ENCODE results near the gene IKZF2.

Gene IKZF2

DNA sequence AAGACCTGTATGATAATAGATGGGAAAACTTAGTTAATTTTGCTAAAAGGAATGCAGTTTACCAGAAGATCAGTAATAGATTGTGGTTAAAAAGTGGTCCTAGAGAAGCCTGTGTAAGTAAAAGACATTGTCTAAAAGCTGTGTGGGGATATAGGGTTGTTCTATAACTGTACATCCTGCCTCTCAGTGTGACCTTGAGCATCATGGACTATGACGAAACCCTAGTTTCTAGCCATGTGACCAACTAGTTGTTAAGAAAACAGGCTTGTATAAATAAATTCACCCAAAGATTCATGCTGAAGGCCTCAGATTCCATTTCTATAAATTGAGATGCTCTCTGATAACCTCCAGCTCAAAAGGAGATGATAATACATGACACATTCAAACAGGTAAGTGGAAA, 160.7 kb downstream of the IKZF2 start:
- H3K4me1 Mint-ChIP-seq, result no peaks in the 10 kb centered on the region
- H3K9me3 Mint-ChIP-seq, result peaks cover 3% of the 10 kb centered on the region
- H3K36me3 Mint-ChIP-seq, result no peaks in the 10 kb centered on the region
- ATAC-seq, result no peak
- H3K27me3 Mint-ChIP-seq, result no peaks in the 10 kb centered on the region
- H3K27ac Mint-ChIP-seq, result no peak overlapping the region
- no peak overlapping the region for H3K4me3 Mint-ChIP-seq

DNA sequence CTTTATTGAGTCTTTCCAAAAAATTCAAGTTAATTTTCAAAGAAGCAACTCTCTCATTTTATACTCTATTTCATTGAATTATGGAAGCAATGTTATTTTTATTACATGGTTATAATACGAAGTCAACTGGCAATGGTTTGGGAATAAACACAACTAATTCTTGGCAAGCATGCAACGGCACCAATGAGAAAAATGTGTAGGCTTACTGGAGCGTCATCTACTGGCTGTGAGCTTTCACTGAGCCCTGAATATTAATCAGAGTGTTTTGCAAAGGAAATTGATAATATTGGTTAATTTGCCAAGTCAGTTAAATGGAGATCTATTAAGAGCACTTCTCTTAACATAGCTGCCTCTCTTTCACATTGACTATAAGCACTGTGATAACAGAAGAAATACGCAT, 163.9 kb downstream of the IKZF2 start:
- H3K27ac Mint-ChIP-seq, result no peak overlapping the region
- H3K4me3 Mint-ChIP-seq, result no peak overlapping the region
- H3K9me3 Mint-ChIP-seq, result peaks cover 3% of the 10 kb centered on the region
- H3K27me3 Mint-ChIP-seq, result no peaks in the 10 kb centered on the region
- ATAC-seq, result no peak
- no peaks in the 10 kb centered on the region for H3K36me3 Mint-ChIP-seq
- H3K4me1 Mint-ChIP-seq, result no peaks in the 10 kb centered on the region

DNA sequence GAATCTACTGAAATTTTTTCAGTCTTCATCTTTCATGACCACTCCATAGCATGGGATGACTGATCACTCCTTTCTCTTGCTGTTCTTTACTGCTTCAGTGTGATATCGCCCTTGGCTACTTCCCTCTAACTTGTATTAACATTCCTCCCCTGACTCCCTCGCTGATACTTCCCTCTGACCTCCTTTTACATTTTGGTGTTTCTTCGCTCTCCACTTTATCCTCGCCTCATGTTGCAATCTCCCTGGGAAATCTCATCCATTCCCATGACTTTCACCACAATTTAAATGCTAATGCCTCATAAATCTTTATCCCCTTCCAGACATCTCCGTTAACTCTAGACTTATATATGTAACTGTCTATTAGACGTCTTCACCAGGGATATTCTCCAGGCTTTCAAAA, 167.3 kb downstream of the IKZF2 start:
- H3K9me3 Mint-ChIP-seq, result peaks cover 3% of the 10 kb centered on the region
- no peak for ATAC-seq
- H3K27ac Mint-ChIP-seq, result no peak overlapping the region
- H3K36me3 Mint-ChIP-seq, result no peaks in the 10 kb centered on the region
- no peaks in the 10 kb centered on the region for H3K27me3 Mint-ChIP-seq
- no peak overlapping the region for H3K4me3 Mint-ChIP-seq
- H3K4me1 Mint-ChIP-seq, result no peaks in the 10 kb centered on the region

DNA sequence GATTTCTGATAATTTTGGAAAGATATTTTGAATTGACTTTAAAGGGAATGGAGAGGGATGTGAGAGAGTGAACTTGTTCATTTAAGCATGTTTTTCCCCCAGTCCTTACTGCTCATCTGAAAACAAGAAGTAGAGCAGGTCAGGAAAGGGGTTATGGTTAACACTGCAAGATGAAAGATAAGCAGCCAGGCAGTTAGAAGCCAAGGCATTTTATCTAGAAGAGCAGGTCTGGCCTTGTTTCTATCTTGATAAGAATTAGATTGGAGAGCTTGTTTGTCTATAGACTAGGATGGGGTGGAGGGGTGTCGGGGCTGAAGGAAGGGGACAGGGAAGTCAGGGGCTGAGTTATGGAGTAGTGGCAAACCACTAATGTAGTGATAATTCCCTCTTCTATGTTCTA, 171.6 kb downstream of the IKZF2 start:
- no peak for ATAC-seq
- Mint-ChIP-seq H3K4me3 (no peak overlapping the region), H3K27ac (no peak overlapping the region), H3K4me1 (no peaks in the 10 kb centered on the region), H3K9me3 (no peaks in the 10 kb centered on the region), H3K27me3 (no peaks in the 10 kb centered on the region), H3K36me3 (no peaks in the 10 kb centered on the region)

DNA sequence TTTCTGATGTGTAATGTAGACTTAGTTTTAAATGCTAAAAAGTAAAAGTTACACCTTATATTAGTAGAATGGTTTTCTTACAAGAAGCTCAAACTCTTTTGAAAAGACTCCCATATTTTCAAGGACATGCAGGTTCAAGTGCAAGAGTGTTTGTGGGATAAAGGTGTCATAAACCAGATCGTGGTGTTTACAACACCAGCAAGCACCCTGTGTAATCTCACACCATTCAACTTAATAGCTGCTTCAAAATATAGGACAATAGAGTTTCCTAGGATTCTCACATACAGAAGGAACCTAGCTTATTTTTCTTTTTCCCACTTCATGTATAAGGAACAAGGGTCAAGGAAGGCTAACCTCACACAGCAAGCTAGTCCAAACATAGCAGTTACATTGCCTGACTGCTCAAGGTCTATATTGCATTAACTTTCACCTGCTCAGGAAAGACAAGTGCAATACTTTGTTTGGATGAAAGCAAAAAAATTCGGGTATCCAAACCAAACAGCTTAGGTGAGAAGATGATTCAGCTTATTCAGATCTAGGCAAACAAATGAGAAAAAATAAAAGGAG, 172.3 kb downstream of the IKZF2 start:
- Mint-ChIP-seq H3K27ac (no peak overlapping the region), H3K36me3 (no peaks in the 10 kb centered on the region), H3K9me3 (no peaks in the 10 kb centered on the region), H3K27me3 (no peaks in the 10 kb centered on the region), H3K4me1 (no peaks in the 10 kb centered on the region), H3K4me3 (no peak overlapping the region)
- no peak for ATAC-seq

DNA sequence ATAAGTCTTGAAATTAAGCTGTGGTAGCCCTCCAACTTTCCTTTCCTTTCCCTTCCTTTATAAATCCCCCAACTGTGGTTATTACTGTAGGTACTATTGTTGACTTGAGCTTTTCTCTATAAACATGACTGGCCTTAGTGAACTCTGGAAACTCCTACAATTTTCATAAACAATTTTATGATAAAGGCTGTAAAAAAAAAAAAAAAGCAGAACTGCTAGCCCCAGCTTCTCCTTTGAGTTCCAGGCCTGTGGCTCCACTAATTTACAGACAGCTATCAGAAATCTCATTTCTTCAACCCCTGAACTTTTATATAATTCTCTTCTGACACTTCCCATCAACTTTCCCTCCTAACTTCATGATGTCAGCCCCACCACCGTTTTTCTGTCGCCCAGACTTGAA, 174.3 kb downstream of the IKZF2 start:
- no peak overlapping the region for H3K4me3 Mint-ChIP-seq

DNA sequence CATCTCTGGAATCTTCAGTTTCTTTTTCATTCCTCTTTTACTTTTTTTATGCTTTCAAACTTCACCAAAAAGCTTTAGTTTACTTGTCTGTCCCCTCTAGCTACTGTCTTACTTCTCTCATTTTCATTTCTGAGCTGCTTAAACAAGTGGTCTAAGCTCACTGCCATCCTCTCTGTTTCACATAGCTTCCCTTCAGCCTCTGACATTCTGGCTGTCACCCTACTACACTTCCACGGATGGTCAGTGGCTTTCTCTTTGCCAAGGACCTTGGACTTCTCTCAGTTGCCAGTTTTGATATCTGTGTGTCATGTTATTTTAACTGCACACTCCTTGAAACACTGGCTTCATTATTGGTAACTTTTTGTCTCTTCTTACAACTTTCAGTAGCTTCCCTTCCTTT, 176.1 kb downstream of the IKZF2 start:
- Mint-ChIP-seq H3K4me1 (no peaks in the 10 kb centered on the region), H3K9me3 (no peaks in the 10 kb centered on the region), H3K27ac (no peak overlapping the region), H3K4me3 (no peak overlapping the region), H3K27me3 (no peaks in the 10 kb centered on the region), H3K36me3 (no peaks in the 10 kb centered on the region)
- ATAC-seq, result no peak

More for the DNA sequence above, 174.3 kb downstream of the IKZF2 start:
- no peaks in the 10 kb centered on the region for H3K9me3 Mint-ChIP-seq
- no peak for ATAC-seq
- no peaks in the 10 kb centered on the region for H3K27me3 Mint-ChIP-seq
- H3K4me1 Mint-ChIP-seq, result no peaks in the 10 kb centered on the region
- no peak overlapping the region for H3K27ac Mint-ChIP-seq
- no peaks in the 10 kb centered on the region for H3K36me3 Mint-ChIP-seq

DNA sequence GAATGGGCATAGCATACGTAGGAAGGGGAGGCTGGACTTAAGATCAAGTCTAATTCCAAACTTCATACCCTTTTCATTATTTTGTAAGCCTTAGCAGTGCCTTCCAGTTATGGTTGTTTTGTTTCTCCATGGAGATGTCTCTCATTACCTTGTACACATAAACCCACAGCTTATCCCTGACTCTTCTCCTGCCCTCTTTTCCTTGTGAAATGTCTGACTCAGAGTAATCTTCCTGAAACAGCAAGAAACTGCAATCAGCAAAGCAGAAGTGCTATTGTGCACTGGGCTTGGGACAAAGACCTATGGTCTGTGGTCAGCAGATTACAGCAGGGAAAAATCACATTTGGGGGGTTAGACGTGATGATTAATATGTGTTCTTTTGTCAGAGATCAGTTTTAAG, 176.7 kb downstream of the IKZF2 start:
- no peak overlapping the region for H3K4me3 Mint-ChIP-seq
- no peaks in the 10 kb centered on the region for H3K9me3 Mint-ChIP-seq
- no peak overlapping the region for H3K27ac Mint-ChIP-seq
- no peak for ATAC-seq
- H3K36me3 Mint-ChIP-seq, result no peaks in the 10 kb centered on the region
- H3K27me3 Mint-ChIP-seq, result no peaks in the 10 kb centered on the region
- no peaks in the 10 kb centered on the region for H3K4me1 Mint-ChIP-seq

DNA sequence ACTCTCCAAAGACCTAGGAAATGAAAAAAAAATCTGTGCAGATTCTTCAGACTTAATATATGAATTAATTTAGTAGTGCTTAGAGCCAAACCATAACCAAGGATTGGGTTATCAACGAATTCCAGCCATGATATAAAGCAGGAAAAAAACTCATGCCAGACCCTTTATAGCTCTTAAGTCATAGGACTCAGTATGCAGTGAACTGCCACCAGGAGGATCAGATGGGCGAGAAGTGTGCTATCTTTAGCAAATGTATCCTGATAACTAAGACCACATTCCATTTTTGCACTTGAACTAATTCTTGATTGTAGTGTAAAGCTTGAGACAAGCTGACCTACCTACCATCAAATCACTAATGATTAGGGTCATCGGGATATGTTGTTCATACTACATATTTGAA, 178.1 kb downstream of the IKZF2 start:
- no peak overlapping the region for H3K27ac Mint-ChIP-seq
- H3K4me1 Mint-ChIP-seq, result no peaks in the 10 kb centered on the region
- no peak overlapping the region for H3K4me3 Mint-ChIP-seq
- no peaks in the 10 kb centered on the region for H3K9me3 Mint-ChIP-seq
- ATAC-seq, result no peak
- H3K36me3 Mint-ChIP-seq, result no peaks in the 10 kb centered on the region
- H3K27me3 Mint-ChIP-seq, result no peaks in the 10 kb centered on the region

DNA sequence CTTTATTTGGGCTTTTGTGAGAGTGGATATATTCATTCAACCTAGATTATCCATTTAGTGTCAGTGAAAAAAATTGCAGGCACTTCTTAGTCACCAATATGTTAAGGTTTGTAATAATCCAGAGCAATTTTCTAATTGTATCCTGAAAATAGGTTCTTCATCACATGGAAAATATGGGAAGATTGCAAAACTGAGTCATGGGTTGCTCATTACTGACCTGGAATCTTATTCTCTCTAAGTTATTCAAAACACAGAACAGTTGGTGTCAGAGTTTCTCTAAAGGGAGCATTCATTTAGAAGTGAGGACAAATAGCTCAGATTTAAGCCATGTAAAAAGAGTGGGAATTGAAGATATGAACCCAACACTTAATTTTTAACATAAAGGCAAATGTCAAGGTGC, 181.3 kb downstream of the IKZF2 start:
- ATAC-seq, result no peak
- Mint-ChIP-seq H3K27ac (no peak overlapping the region), H3K9me3 (no peaks in the 10 kb centered on the region), H3K4me1 (no peaks in the 10 kb centered on the region), H3K4me3 (no peak overlapping the region), H3K36me3 (no peaks in the 10 kb centered on the region), H3K27me3 (no peaks in the 10 kb centered on the region)

DNA sequence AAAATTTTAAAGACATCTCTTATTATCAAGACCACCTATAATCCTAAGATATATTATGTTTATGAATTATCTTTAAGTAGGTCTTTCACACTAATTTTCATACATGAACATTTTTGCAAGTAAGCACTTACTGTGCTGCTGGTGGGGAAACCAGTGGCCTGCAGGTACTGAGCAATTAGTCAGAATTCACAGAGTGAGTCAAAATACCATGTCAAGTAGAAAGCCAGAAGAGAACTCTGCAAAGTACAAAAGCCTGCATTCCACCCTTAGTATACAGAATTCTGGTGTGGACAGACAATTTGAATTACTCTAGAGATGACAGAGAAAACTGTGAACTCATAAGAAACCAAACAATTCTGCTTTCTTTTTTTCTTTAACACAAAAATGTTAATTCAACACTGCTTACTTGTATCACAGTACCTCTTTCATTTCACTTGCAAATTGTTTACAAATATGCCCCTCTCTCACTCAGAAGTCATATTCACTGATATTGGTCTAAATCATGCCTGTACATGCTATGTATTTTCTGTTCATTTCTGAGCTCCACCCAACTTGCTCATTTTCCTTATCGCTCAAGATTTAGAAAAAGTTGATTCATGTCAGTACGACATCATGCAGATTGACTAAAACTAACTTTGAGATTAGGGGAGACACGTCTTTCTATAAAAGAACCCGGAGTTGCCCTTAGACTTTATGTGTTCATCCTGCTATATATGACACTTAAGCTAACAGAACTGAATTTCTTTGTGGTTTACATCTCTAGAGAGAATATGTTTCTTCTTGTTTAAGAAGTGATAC, 182.9 kb downstream of the IKZF2 start:
- Mint-ChIP-seq H3K9me3 (no peaks in the 10 kb centered on the region), H3K27ac (no peak overlapping the region), H3K4me3 (no peak overlapping the region), H3K27me3 (no peaks in the 10 kb centered on the region), H3K36me3 (no peaks in the 10 kb centered on the region), H3K4me1 (no peaks in the 10 kb centered on the region)
- no peak for ATAC-seq

DNA sequence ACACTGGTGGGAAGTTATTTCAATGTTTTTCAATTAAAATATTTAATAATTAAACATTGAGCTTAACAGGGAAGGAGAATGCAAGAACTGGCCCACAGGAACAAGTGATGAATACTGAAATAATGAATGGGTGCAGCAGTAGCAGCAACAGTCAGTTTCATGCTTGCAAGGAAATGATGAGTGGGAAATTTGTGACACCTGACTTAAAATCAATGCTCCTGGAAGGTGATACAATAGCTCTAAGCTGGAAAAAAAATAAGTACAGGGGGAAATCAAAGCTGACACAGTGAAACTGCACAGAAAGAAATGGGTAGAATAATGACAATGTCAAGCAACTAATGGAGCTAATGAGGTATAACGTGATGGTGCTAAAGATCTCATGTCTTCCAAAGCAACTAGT, 184.5 kb downstream of the IKZF2 start:
- Mint-ChIP-seq H3K36me3 (no peaks in the 10 kb centered on the region), H3K27me3 (no peaks in the 10 kb centered on the region), H3K4me3 (no peak overlapping the region), H3K27ac (no peak overlapping the region), H3K9me3 (no peaks in the 10 kb centered on the region), H3K4me1 (no peaks in the 10 kb centered on the region)
- no peak for ATAC-seq

DNA sequence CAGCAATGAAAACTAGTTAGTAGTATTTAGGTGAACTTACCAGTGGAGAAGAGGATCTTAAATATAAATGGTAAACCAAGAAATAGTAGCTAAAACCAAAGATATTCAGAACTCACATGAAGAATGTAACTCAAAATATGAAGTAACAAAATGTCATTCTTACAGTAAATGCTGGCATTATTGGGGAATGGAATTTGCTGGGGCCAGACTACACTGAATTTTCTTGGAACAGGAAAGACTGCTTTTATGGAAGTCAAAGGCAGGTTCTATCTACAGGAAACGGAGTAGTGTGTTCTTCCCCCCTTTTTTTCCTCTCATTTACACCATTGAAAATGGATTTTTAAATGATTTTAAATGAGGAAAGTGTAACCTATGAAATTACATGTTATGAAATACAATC, 188.7 kb downstream of the IKZF2 start:
- H3K4me1 Mint-ChIP-seq, result no peaks in the 10 kb centered on the region
- H3K36me3 Mint-ChIP-seq, result no peaks in the 10 kb centered on the region
- ATAC-seq, result no peak
- no peaks in the 10 kb centered on the region for H3K27me3 Mint-ChIP-seq
- no peaks in the 10 kb centered on the region for H3K9me3 Mint-ChIP-seq
- H3K4me3 Mint-ChIP-seq, result no peak overlapping the region
- no peak overlapping the region for H3K27ac Mint-ChIP-seq

DNA sequence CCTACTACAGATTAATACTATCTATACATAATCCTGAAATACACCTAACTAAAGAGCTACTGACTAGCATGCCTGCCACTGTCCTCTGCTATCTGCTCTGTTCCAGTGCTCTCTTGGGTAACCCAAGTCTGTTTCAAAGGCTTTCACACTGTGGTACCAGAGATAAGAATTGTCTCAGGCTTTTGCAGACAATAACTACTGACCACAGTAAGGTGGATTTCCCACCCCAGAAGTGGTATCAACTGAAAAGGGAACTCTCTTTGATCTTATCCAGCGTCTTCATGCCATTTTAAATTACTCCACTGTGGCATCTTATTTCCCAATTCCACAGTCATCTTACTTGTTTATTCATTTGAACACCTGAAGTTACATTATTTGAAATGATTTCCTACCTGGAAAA, 190.2 kb downstream of the IKZF2 start:
- no peak for ATAC-seq
- H3K27ac Mint-ChIP-seq, result no peak overlapping the region
- H3K27me3 Mint-ChIP-seq, result no peaks in the 10 kb centered on the region
- H3K9me3 Mint-ChIP-seq, result no peaks in the 10 kb centered on the region
- H3K4me3 Mint-ChIP-seq, result no peak overlapping the region
- no peaks in the 10 kb centered on the region for H3K4me1 Mint-ChIP-seq
- no peaks in the 10 kb centered on the region for H3K36me3 Mint-ChIP-seq

DNA sequence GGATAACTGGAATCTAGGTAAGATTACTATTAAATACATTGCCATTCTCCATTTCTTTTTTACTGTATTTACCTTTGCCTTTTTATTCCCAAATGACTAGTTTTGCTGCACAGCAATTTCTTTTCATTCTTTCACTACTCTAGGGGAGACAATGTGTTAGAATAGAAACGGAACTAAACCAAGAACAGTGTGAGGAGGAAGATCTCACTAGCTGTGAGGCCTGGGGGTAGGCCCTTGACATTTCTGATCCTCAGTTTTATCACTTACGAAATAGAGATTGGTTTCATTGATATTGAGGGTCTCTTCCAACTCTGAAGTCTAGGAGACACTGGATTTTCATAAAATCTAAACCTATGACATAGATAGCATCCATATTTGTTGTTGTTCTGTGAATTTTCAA, 191.1 kb downstream of the IKZF2 start:
- no peak overlapping the region for H3K4me3 Mint-ChIP-seq
- no peak for ATAC-seq
- H3K9me3 Mint-ChIP-seq, result no peaks in the 10 kb centered on the region
- H3K27me3 Mint-ChIP-seq, result no peaks in the 10 kb centered on the region
- H3K27ac Mint-ChIP-seq, result no peak overlapping the region
- H3K4me1 Mint-ChIP-seq, result no peaks in the 10 kb centered on the region
- no peaks in the 10 kb centered on the region for H3K36me3 Mint-ChIP-seq

DNA sequence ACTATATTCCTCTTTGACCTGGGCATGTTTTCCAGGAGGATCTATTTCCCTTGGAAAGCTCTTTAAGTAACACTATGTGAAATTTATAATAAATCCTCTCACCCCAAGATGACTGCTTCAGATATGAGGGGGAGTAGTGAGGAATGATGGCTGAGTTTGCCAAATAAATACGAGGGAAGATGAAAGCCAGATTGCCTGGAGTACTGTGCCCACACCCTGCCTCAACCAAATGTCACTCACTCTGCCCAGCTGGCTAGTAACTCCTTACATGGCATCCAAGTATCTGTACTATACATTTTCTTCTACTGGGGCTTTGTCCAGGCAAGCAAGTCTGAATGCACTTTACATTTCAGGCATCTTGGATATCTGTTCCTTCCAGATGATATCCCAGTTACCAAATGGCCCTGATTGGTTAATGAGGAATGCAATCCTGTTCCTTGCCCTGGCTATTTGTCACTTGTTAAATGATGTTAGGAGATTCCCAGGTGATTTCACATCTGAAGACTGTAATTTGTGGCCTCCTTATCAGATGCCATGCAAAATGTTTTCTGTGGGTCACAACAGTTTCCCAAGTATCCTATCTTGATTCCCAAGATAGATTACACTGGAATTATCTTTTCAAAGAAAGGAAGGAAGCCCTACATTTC, 191.8 kb downstream of the IKZF2 start:
- Mint-ChIP-seq H3K4me3 (no peak overlapping the region), H3K4me1 (no peaks in the 10 kb centered on the region), H3K27ac (no peak overlapping the region), H3K27me3 (no peaks in the 10 kb centered on the region), H3K36me3 (no peaks in the 10 kb centered on the region), H3K9me3 (no peaks in the 10 kb centered on the region)
- ATAC-seq, result no peak

Data from stimulated activated memory B cell treated with anti-CD40 and anti-IgM and Interleukin-4, amounts not matched to agents 10 μg/mL and 1 μg/mL and 100 μg/mL, for 72 hours (primary cell).